ENCODE measurements around the gene RANBP3L.

Gene RANBP3L

GRCh38 chr5:36276864-36277263, 24.8 kb downstream of the RANBP3L start:
- TF ChIP-seq, protein P1, sequence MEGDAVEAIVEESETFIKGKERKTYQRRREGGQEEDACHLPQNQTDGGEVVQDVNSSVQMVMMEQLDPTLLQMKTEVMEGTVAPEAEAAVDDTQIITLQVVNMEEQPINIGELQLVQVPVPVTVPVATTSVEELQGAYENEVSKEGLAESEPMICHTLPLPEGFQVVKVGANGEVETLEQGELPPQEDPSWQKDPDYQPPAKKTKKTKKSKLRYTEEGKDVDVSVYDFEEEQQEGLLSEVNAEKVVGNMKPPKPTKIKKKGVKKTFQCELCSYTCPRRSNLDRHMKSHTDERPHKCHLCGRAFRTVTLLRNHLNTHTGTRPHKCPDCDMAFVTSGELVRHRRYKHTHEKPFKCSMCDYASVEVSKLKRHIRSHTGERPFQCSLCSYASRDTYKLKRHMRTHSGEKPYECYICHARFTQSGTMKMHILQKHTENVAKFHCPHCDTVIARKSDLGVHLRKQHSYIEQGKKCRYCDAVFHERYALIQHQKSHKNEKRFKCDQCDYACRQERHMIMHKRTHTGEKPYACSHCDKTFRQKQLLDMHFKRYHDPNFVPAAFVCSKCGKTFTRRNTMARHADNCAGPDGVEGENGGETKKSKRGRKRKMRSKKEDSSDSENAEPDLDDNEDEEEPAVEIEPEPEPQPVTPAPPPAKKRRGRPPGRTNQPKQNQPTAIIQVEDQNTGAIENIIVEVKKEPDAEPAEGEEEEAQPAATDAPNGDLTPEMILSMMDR (IDR thresholded peaks at IDR 0.05; ENCODE audit: low read depth, low read length): no peak
- H3K36me3 ChIP-seq: no peaks in the 10 kb centered on the region
- H3K27me3 ChIP-seq (ENCODE audit: insufficient read depth, low read depth, severe bottlenecking): no peaks in the 10 kb centered on the region
- no peak for DNase-seq
- no peak overlapping the region for H3K4me3 ChIP-seq (ENCODE audit: low read depth, low read length)
- H3K27ac ChIP-seq: no peak overlapping the region
- H3K9me3 ChIP-seq (ENCODE audit: severe bottlenecking): no peaks in the 10 kb centered on the region

DNA sequence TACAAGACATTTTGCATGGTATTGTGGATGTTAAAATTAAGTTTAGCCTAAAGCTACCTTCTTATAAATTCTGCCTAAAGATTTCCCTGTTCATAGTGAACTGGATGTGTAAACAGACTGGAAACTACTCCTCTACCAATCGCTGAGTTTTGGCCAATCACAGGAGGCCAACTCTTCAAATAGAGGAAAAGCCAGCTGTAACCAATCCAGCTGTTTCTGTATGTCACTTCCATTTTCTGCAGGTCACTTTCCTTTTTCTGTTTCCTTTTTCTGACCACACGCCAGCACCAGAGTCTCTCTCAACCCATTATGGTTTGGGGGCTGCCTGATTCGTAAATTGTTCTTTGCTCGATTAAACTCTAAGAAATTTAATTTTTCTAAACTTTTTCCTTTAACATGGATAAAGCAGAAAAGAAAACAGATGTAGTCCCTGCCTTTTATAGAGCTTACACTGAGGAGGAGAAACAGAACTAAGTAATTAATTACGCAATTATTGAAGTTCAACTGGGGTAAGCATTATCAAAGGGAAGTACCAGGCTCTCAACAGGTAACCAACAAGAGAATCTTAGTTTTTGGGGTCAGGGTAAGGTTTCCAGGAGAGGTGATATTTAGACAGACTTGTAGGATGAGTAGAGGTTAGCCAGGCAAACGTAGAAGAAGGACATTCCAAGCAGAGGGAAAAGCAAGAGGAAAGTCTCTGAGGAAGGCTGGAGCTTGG, 27.7 kb downstream of the RANBP3L start:
- DNase-seq: no peak
- Histone ChIP-seq H3K36me3 (no peaks in the 10 kb centered on the region), H3K9me3 (ENCODE audit: severe bottlenecking) (no peaks in the 10 kb centered on the region), H3K4me3 (ENCODE audit: low read depth, low read length) (no peak overlapping the region), H3K27me3 (ENCODE audit: insufficient read depth, low read depth, severe bottlenecking) (no peaks in the 10 kb centered on the region), H3K27ac (no peak overlapping the region)
- TF ChIP-seq, protein P1 (IDR thresholded peaks at IDR 0.05; ENCODE audit: low read depth, low read length): no peak

- TF ChIP-seq, protein P1 (IDR thresholded peaks at IDR 0.05; ENCODE audit: low read depth, low read length): no peak
- no peak overlapping the region for H3K4me3 ChIP-seq (ENCODE audit: low read depth, low read length)
Observed at GRCh38 chr5:36272136-36272690, 29.5 kb downstream of the RANBP3L start.

DNA sequence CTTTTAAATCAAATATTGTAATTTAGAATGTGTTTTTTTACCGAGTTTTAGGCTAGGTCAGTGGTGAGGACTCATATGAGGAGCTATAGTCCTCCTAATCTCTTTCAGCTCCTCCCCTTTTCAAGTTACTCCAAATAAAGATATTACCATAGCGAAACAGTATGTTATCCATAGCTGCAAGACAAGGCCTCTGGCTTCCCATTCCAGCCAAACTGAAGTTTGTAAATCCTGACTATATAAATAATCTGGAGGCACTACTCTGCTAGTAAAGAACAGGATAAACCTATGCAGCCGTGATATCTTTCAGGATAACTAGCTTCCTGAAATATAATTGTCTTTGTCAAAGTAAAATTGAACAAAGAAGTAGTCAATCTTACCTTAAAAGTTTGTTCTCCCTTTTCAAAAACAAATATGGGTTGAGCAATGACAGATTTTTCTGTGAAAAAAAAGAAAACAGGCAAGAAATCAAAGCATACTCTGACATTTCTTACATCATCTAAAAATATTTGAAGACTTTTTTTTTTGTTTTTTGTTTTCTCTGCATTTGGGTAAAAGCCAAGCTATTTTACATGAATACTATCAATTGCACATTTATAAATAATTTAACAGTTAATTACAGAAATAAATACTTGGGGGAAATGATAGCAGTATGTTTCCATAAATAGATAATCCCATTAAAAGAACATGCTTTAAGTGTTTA, 30.7 kb downstream of the RANBP3L start:
- Histone ChIP-seq H3K9me3 (ENCODE audit: severe bottlenecking) (no peaks in the 10 kb centered on the region), H3K27ac (no peak overlapping the region), H3K27me3 (ENCODE audit: insufficient read depth, low read depth, severe bottlenecking) (no peaks in the 10 kb centered on the region), H3K4me3 (ENCODE audit: low read depth, low read length) (no peak overlapping the region), H3K36me3 (no peaks in the 10 kb centered on the region)
- DNase-seq: no peak
- TF ChIP-seq, protein P1 (IDR thresholded peaks at IDR 0.05; ENCODE audit: low read depth, low read length): no peak

More at GRCh38 chr5:36272136-36272690, 29.5 kb downstream of the RANBP3L start:
- no peaks in the 10 kb centered on the region for H3K27me3 ChIP-seq (ENCODE audit: insufficient read depth, low read depth, severe bottlenecking)
- H3K27ac ChIP-seq: no peak overlapping the region
- no peaks in the 10 kb centered on the region for H3K36me3 ChIP-seq
- no peaks in the 10 kb centered on the region for H3K9me3 ChIP-seq (ENCODE audit: severe bottlenecking)
- DNase-seq: no peak

DNA sequence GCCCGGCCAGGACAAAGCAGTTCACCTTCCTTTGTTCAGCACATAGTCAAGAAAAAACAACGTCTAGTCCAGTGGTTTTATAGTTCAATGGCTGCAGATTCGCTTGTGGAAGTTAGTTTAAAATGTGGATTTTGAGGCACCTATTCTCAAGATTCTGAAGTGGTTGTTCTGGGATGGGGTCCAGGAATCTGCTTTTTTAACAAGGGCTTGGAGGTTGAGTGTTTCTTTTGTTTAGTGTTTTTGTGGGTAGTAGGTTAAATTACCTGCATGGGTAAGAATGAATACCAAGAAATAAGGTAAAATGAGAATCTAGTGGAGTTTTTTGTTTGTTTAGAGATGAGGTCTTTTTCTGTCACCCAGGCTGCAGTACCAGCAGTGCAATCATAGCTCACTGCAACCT, 31.5 kb downstream of the RANBP3L start:
- DNase-seq: no peak
- TF ChIP-seq, protein P1 (IDR thresholded peaks at IDR 0.05; ENCODE audit: low read depth, low read length): no peak
- no peaks in the 10 kb centered on the region for H3K27me3 ChIP-seq (ENCODE audit: insufficient read depth, low read depth, severe bottlenecking)
- H3K27ac ChIP-seq: no peak overlapping the region
- no peaks in the 10 kb centered on the region for H3K9me3 ChIP-seq (ENCODE audit: severe bottlenecking)
- no peaks in the 10 kb centered on the region for H3K36me3 ChIP-seq
- no peak overlapping the region for H3K4me3 ChIP-seq (ENCODE audit: low read depth, low read length)

Measured in WERI-Rb-1 (cell line).